ENCODE results near the gene POU3F3.
A peak's percentile ranks its signal among the peaks of the same experiment; 100 is the strongest.

POU3F3 gene

GRCh38 chr2:104861351-104862057, 7.6 kb downstream of the POU3F3 start:
- Mint-ChIP-seq H3K27ac (peak overlapping the region; percentile 96), H3K4me1 (peaks cover 22 to 35% of the 10 kb centered on the region in 2 donors), H3K27me3 (peaks cover 74 to 82% of the 10 kb centered on the region in 2 donors), H3K9me3 (peaks cover 6 to 7% of the 10 kb centered on the region in 2 donors), H3K36me3 (peaks cover 4 to 7% of the 10 kb centered on the region in 2 donors), H3K4me3 (peak overlapping the region in 1 of 2 donors; percentile 30)
- no peak for ATAC-seq (replicated peaks)
- no peak for DNase-seq

- Mint-ChIP-seq H3K4me3 (peak overlapping the region; percentile 69 to 81), H3K36me3 (peaks cover 4 to 7% of the 10 kb centered on the region in 2 donors), H3K27me3 (peaks cover 74 to 82% of the 10 kb centered on the region in 2 donors), H3K4me1 (peaks cover 21 to 28% of the 10 kb centered on the region in 2 donors), H3K27ac (peak overlapping the region; percentile 96), H3K9me3 (peaks cover 6 to 7% of the 10 kb centered on the region in 2 donors)
- ATAC-seq (replicated peaks) (no peak), DNase-seq (no peak)
Observed at GRCh38 chr2:104862058-104862941, 8.4 kb downstream of the POU3F3 start.

DNA sequence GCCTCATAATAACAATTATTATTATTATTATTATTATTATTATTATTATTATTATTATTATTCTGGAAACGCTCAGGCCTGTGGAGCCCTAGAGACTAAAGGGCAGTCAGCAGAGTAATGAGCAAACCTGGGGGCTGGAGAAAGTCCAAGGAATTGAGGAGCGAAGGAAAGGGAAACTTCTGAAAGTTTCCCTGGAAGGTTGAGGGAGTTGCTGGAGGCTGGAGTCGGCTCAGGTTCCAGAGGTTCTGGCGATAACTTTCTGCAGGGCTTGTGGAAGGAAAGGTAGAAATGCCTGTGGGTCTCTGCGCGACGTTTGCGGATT, 9.2 kb downstream of the POU3F3 start:
- Mint-ChIP-seq H3K36me3 (peaks cover 4 to 7% of the 10 kb centered on the region in 2 donors), H3K9me3 (peaks cover 6 to 7% of the 10 kb centered on the region in 2 donors), H3K27ac (peak overlapping the region; percentile 31), H3K4me1 (peaks cover 19 to 32% of the 10 kb centered on the region in 2 donors), H3K4me3 (peak overlapping the region in 1 of 2 donors; percentile 13), H3K27me3 (peaks cover 77 to 84% of the 10 kb centered on the region in 2 donors)
- ATAC-seq (replicated peaks), result no peak
- no peak for DNase-seq

DNA sequence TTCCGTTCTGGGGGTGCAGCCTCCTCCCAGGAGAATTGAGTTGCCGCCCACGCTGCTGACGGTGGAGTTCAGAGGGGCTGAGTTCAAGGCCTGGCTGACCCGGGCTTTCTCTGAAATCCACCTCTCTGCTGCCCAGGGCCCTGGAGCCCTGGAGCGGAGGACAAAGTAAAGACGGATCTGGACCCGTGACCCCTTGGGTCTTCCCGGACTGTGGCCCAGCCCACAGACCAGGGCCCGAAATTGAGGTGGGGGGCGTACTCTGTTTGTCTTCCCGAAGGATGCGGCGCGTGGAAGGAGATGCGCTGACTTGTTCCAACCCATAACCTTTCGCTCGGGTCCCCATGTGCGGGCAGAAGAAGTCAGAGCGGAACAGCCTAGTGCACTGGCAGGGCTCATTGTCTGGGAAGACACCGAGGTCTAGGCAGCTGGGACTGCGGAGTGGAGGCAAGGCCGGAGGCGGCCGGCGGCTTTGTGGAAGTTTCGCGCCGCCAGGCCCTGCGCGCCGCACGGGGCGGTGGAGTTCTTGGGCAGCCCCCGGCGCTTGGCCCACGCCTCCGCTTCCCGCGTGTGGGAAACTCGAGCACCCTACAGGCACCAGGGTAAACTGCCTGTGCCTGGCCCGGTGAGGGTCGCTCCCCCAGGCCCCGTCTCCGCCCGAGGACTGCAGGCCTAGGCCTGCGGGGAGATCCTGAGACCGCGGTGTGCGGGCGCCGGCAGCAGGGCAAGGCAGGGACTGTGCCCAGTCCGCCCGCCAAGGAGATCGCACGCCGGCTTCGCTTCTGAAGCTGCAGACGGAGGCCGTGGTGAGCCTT, 9.8 kb downstream of the POU3F3 start:
- H3K4me1 Mint-ChIP-seq, result peaks cover 19 to 33% of the 10 kb centered on the region in 2 donors
- peaks cover 74 to 84% of the 10 kb centered on the region in 2 donors for H3K27me3 Mint-ChIP-seq
- H3K27ac Mint-ChIP-seq, result peak overlapping the region; percentile 80
- H3K4me3 Mint-ChIP-seq, result peak overlapping the region; percentile 23 to 46
- DNase-seq, result no peak
- H3K9me3 Mint-ChIP-seq, result peaks cover 3 to 5% of the 10 kb centered on the region in 2 donors
- ATAC-seq (replicated peaks), result no peak
- peaks cover 4 to 7% of the 10 kb centered on the region in 2 donors for H3K36me3 Mint-ChIP-seq

- H3K27me3 Mint-ChIP-seq, result peaks cover 68 to 84% of the 10 kb centered on the region in 2 donors
Observed at GRCh38 chr2:104864280-104865095, 10.6 kb downstream of the POU3F3 start.

DNA sequence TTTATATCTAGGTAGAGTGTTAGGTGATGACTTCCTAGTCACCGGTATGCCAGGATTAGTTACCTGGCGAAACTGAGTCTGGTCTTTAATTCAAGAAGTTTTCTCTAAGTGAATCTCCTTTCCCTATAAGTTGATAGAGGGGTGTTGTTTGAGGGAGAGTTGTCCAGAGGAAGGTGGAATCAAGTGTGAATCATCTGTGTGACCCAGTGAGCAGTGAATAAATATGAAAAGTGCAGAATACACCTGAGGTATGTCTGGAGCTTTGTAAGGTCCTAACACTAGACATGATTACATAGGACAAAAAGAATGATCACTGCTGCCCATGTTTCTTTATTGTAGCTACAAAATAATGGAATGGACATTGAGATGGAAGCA, 11.2 kb downstream of the POU3F3 start:
- Mint-ChIP-seq H3K27ac (no peak overlapping the region), H3K27me3 (peaks cover 65 to 84% of the 10 kb centered on the region in 2 donors), H3K4me1 (peaks cover 19 to 33% of the 10 kb centered on the region in 2 donors), H3K36me3 (peaks cover 4 to 7% of the 10 kb centered on the region in 2 donors), H3K9me3 (peaks cover 3 to 5% of the 10 kb centered on the region in 2 donors), H3K4me3 (no peak overlapping the region)
- DNase-seq, result no peak
- ATAC-seq (replicated peaks), result no peak

More at GRCh38 chr2:104864280-104865095, 10.6 kb downstream of the POU3F3 start:
- H3K27ac Mint-ChIP-seq, result peak overlapping the region; percentile 84
- H3K36me3 Mint-ChIP-seq, result peaks cover 4 to 7% of the 10 kb centered on the region in 2 donors
- H3K4me3 Mint-ChIP-seq, result peak overlapping the region; percentile 23 to 46
- H3K9me3 Mint-ChIP-seq, result peaks cover 3 to 5% of the 10 kb centered on the region in 2 donors
- ATAC-seq (replicated peaks), result no peak
- no peak for DNase-seq
- H3K4me1 Mint-ChIP-seq, result peaks cover 19 to 33% of the 10 kb centered on the region in 2 donors

GRCh38 chr2:104866122-104866864, 12.4 kb downstream of the POU3F3 start:
- Mint-ChIP-seq H3K4me3 (no peak overlapping the region), H3K27ac (no peak overlapping the region), H3K9me3 (peaks cover 3 to 5% of the 10 kb centered on the region in 2 donors), H3K4me1 (peaks cover 18 to 33% of the 10 kb centered on the region in 2 donors), H3K27me3 (peaks cover 73 to 94% of the 10 kb centered on the region in 2 donors), H3K36me3 (peaks cover 4 to 5% of the 10 kb centered on the region in 2 donors)
- no peak for DNase-seq
- no peak for ATAC-seq (replicated peaks)

DNA sequence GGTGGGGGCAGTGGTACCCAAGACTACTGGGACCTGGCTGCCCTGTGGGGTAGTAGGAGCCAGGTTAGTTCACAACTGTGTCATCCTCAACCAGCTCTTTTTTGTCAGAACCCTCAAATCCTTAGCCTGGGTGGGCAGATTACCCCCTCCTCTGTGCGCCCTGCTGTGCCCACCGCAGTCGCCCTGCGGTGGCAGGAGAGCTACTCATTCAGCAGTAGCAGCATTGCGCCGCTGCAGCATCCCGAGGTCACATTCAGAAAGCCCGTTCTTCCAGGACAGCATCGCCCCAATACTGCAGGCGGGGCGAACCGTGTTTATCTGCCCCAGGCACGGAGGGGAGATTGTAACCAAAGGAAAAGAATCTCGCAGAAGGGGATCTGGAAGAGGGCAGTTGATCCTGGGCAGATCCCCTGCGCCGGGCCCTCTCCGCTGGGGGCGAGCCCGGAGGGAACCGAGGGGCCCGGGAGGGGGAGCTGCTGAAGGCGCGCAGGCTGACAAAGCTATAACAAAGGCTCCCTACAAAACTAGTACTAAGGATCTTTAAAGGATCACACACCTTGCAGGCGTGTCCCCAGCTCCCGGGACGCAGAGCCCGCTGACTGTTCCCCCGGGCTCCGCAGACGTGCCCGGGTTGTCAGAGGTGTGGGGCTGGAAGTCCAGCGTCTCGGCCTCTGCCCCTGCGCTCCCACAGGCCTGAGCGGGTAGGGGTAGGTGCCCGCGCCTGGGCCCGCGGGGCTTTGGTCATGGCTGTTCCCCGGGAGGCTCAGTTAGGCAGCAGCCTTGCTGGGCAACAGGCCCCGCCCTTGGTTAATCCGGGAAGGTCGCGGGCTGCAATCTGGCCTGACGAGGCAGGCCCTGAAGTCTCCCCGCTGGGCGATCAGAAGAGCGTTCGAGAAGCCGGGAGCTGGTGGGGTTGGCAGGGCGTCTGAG, 13.2 kb downstream of the POU3F3 start:
- H3K4me3 Mint-ChIP-seq, result peak overlapping the region in 1 of 2 donors; percentile 36
- no peak for ATAC-seq (replicated peaks)
- H3K4me1 Mint-ChIP-seq, result peaks cover 16 to 31% of the 10 kb centered on the region in 2 donors
- peaks cover 73 to 94% of the 10 kb centered on the region in 2 donors for H3K27me3 Mint-ChIP-seq
- peaks cover under 1 to 1% of the 10 kb centered on the region in 2 donors for H3K9me3 Mint-ChIP-seq
- peaks cover 1 to 2% of the 10 kb centered on the region in 2 donors for H3K36me3 Mint-ChIP-seq
- no peak for DNase-seq
- H3K27ac Mint-ChIP-seq, result peak overlapping the region; percentile 33

DNA sequence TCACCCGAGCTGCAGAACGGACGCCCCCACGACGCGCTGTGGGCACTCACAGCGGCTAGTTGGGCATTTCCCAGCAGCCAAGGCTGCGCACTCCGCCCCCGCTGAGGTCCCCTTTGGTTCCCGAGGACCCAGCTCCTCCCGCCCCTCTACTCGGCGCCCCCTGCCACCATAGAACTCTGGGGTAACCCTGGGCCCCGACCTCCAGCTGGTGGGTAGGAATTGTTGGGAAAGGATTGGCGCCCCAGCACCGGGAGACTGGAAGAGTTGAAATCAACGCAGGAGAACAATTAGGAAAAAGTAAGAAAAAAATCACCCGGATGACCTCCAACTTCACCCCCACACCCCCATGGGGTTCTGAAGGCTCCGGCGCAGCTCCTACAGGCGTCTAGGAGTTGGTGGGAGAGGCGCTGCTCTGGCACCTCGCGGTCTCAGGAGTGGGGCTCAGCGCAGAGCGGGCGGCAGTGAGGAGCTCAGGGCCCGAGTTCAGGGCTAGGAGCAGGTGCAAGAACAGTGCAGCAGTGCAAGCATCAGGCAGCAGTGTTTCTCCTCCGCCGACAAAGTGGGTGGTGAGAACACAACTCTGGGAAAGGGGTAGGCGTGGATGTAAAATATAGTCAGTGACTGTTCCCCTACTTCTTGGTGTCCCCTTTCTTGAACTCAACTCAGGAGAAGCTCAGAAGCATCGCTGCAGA, 14.0 kb downstream of the POU3F3 start:
- H3K36me3 Mint-ChIP-seq, result no peaks in the 10 kb centered on the region
- DNase-seq (no peak), ATAC-seq (replicated peaks) (no peak)
- peak overlapping the region; percentile 56 for H3K27ac Mint-ChIP-seq
- H3K4me3 Mint-ChIP-seq, result no peak overlapping the region
- H3K27me3 Mint-ChIP-seq, result peaks cover 75 to 98% of the 10 kb centered on the region in 2 donors
- peaks cover 17 to 36% of the 10 kb centered on the region in 2 donors for H3K4me1 Mint-ChIP-seq
- no peaks in the 10 kb centered on the region for H3K9me3 Mint-ChIP-seq

- Mint-ChIP-seq H3K27ac (no peak overlapping the region), H3K4me1 (peaks cover 16 to 32% of the 10 kb centered on the region in 2 donors), H3K9me3 (no peaks in the 10 kb centered on the region), H3K36me3 (no peaks in the 10 kb centered on the region), H3K4me3 (no peak overlapping the region), H3K27me3 (peaks cover 70 to 94% of the 10 kb centered on the region in 2 donors)
- DNase-seq (no peak), ATAC-seq (replicated peaks) (no peak)
Observed at GRCh38 chr2:104868505-104868866, 14.6 kb downstream of the POU3F3 start.

- ATAC-seq (replicated peaks) (no peak), DNase-seq (no peak)
- Mint-ChIP-seq H3K9me3 (no peaks in the 10 kb centered on the region), H3K27ac (no peak overlapping the region), H3K27me3 (peaks cover 60 to 84% of the 10 kb centered on the region in 2 donors), H3K4me3 (no peak overlapping the region), H3K4me1 (peaks cover 16 to 28% of the 10 kb centered on the region in 2 donors), H3K36me3 (no peaks in the 10 kb centered on the region)
Observed at GRCh38 chr2:104870100-104870975, 16.4 kb downstream of the POU3F3 start.
